ENCODE measurements around the gene ATP2A2.
A peak's percentile ranks its signal among the peaks of the same experiment; 100 is the strongest.

The ATP2A2 gene

GRCh38 chr12:110314308-110314707 lies 33.3 kb downstream of the ATP2A2 start:
- Histone ChIP-seq H3K27me3 (ENCODE audit: control insufficient read depth in 5 of 5, insufficient read depth in 4 of 5, low read length in 5 of 5) (no peaks in the 10 kb centered on the region), H3K4me3 (ENCODE audit: low read depth in 1 of 5, low read length in 5 of 5) (no peak overlapping the region), H3K4me1 (ENCODE audit: control insufficient read depth in 5 of 5, insufficient read depth in 5 of 5, low read length in 5 of 5) (peaks cover 0 to 26% (median 8%) of the 10 kb centered on the region in 5 donors), H3K9me3 (ENCODE audit: control insufficient read depth in 5 of 5, low read length in 5 of 5) (no peaks in the 10 kb centered on the region), H3K27ac (ENCODE audit: low read depth, low read length) (no peak overlapping the region), H3K9ac (ENCODE audit: low read length in 5 of 5) (peak overlapping the region in 1 of 5 donors; percentile 20), H3K36me3 (ENCODE audit: control insufficient read depth in 5 of 5, insufficient read depth in 5 of 5, low read length in 5 of 5) (peaks cover 0 to 10% (median 4%) of the 10 kb centered on the region in 5 donors)

- H3K4me3 ChIP-seq (ENCODE audit: low read depth in 1 of 5, low read length in 5 of 5): no peak overlapping the region
- H3K9ac ChIP-seq (ENCODE audit: low read length in 5 of 5): peak overlapping the region in 1 of 5 donors; percentile 63
- peaks cover 0 to 11% (median 6%) of the 10 kb centered on the region in 5 donors for H3K36me3 ChIP-seq (ENCODE audit: control insufficient read depth in 5 of 5, insufficient read depth in 5 of 5, low read length in 5 of 5)
- peak overlapping the region; percentile 32 for H3K27ac ChIP-seq (ENCODE audit: low read depth, low read length)
- H3K27me3 ChIP-seq (ENCODE audit: control insufficient read depth in 5 of 5, insufficient read depth in 4 of 5, low read length in 5 of 5): no peaks in the 10 kb centered on the region
- no peaks in the 10 kb centered on the region for H3K9me3 ChIP-seq (ENCODE audit: control insufficient read depth in 5 of 5, low read length in 5 of 5)
- H3K4me1 ChIP-seq (ENCODE audit: control insufficient read depth in 5 of 5, insufficient read depth in 5 of 5, low read length in 5 of 5): peaks cover 0 to 26% (median 11%) of the 10 kb centered on the region in 5 donors
Observed at GRCh38 chr12:110316861-110317260, 35.8 kb downstream of the ATP2A2 start.

GRCh38 chr12:110317911-110318310 lies 36.9 kb downstream of the ATP2A2 start:
- peaks cover 0 to 12% (median 9%) of the 10 kb centered on the region in 5 donors for H3K36me3 ChIP-seq (ENCODE audit: control insufficient read depth in 5 of 5, insufficient read depth in 5 of 5, low read length in 5 of 5)
- no peak overlapping the region for H3K4me3 ChIP-seq (ENCODE audit: low read depth in 1 of 5, low read length in 5 of 5)
- no peaks in the 10 kb centered on the region for H3K9me3 ChIP-seq (ENCODE audit: control insufficient read depth in 5 of 5, low read length in 5 of 5)
- H3K27me3 ChIP-seq (ENCODE audit: control insufficient read depth in 5 of 5, insufficient read depth in 4 of 5, low read length in 5 of 5): no peaks in the 10 kb centered on the region
- H3K27ac ChIP-seq (ENCODE audit: low read depth, low read length): no peak overlapping the region
- no peak overlapping the region for H3K9ac ChIP-seq (ENCODE audit: low read length in 5 of 5)
- H3K4me1 ChIP-seq (ENCODE audit: control insufficient read depth in 5 of 5, insufficient read depth in 5 of 5, low read length in 5 of 5): peaks cover 0 to 21% (median 8%) of the 10 kb centered on the region in 5 donors

GRCh38 chr12:110320550-110320949 lies 39.5 kb downstream of the ATP2A2 start:
- Histone ChIP-seq H3K36me3 (ENCODE audit: control insufficient read depth in 5 of 5, insufficient read depth in 5 of 5, low read length in 5 of 5) (peaks cover 3 to 28% (median 14%) of the 10 kb centered on the region in 5 donors), H3K9ac (ENCODE audit: low read length in 5 of 5) (peak overlapping the region in 1 of 5 donors; percentile 24), H3K27ac (ENCODE audit: low read depth, low read length) (no peak overlapping the region), H3K4me3 (ENCODE audit: low read depth in 1 of 5, low read length in 5 of 5) (no peak overlapping the region), H3K4me1 (ENCODE audit: control insufficient read depth in 5 of 5, insufficient read depth in 5 of 5, low read length in 5 of 5) (peaks cover 0 to 16% (median 3%) of the 10 kb centered on the region in 5 donors), H3K9me3 (ENCODE audit: control insufficient read depth in 5 of 5, low read length in 5 of 5) (no peaks in the 10 kb centered on the region), H3K27me3 (ENCODE audit: control insufficient read depth in 5 of 5, insufficient read depth in 4 of 5, low read length in 5 of 5) (no peaks in the 10 kb centered on the region)

GRCh38 chr12:110329710-110330109 lies 48.7 kb downstream of the ATP2A2 start:
- no peaks in the 10 kb centered on the region for H3K4me1 ChIP-seq (ENCODE audit: control insufficient read depth in 5 of 5, insufficient read depth in 5 of 5, low read length in 5 of 5)
- no peak overlapping the region for H3K27ac ChIP-seq (ENCODE audit: low read depth, low read length)
- no peak overlapping the region for H3K9ac ChIP-seq (ENCODE audit: low read length in 5 of 5)
- H3K4me3 ChIP-seq (ENCODE audit: low read depth in 1 of 5, low read length in 5 of 5): no peak overlapping the region
- no peaks in the 10 kb centered on the region for H3K27me3 ChIP-seq (ENCODE audit: control insufficient read depth in 5 of 5, insufficient read depth in 4 of 5, low read length in 5 of 5)
- no peaks in the 10 kb centered on the region for H3K9me3 ChIP-seq (ENCODE audit: control insufficient read depth in 5 of 5, low read length in 5 of 5)
- peaks cover 33 to 72% (median 58%) of the 10 kb centered on the region in 5 donors for H3K36me3 ChIP-seq (ENCODE audit: control insufficient read depth in 5 of 5, insufficient read depth in 5 of 5, low read length in 5 of 5)

GRCh38 chr12:110330124-110330523 lies 49.1 kb downstream of the ATP2A2 start:
- H3K4me3 ChIP-seq (ENCODE audit: low read depth in 1 of 5, low read length in 5 of 5): no peak overlapping the region
- H3K27me3 ChIP-seq (ENCODE audit: control insufficient read depth in 5 of 5, insufficient read depth in 4 of 5, low read length in 5 of 5): no peaks in the 10 kb centered on the region
- H3K36me3 ChIP-seq (ENCODE audit: control insufficient read depth in 5 of 5, insufficient read depth in 5 of 5, low read length in 5 of 5): peaks cover 33 to 76% (median 63%) of the 10 kb centered on the region in 5 donors
- H3K9me3 ChIP-seq (ENCODE audit: control insufficient read depth in 5 of 5, low read length in 5 of 5): no peaks in the 10 kb centered on the region
- H3K27ac ChIP-seq (ENCODE audit: low read depth, low read length): no peak overlapping the region
- no peak overlapping the region for H3K9ac ChIP-seq (ENCODE audit: low read length in 5 of 5)
- H3K4me1 ChIP-seq (ENCODE audit: control insufficient read depth in 5 of 5, insufficient read depth in 5 of 5, low read length in 5 of 5): no peaks in the 10 kb centered on the region

GRCh38 chr12:110330544-110330943 lies 49.5 kb downstream of the ATP2A2 start:
- no peak overlapping the region for H3K27ac ChIP-seq (ENCODE audit: low read depth, low read length)
- no peaks in the 10 kb centered on the region for H3K27me3 ChIP-seq (ENCODE audit: control insufficient read depth in 5 of 5, insufficient read depth in 4 of 5, low read length in 5 of 5)
- H3K36me3 ChIP-seq (ENCODE audit: control insufficient read depth in 5 of 5, insufficient read depth in 5 of 5, low read length in 5 of 5): peaks cover 33 to 79% (median 65%) of the 10 kb centered on the region in 5 donors
- H3K4me3 ChIP-seq (ENCODE audit: low read depth in 1 of 5, low read length in 5 of 5): no peak overlapping the region
- H3K9ac ChIP-seq (ENCODE audit: low read length in 5 of 5): no peak overlapping the region
- no peaks in the 10 kb centered on the region for H3K9me3 ChIP-seq (ENCODE audit: control insufficient read depth in 5 of 5, low read length in 5 of 5)
- H3K4me1 ChIP-seq (ENCODE audit: control insufficient read depth in 5 of 5, insufficient read depth in 5 of 5, low read length in 5 of 5): no peaks in the 10 kb centered on the region

- no peaks in the 10 kb centered on the region for H3K9me3 ChIP-seq (ENCODE audit: control insufficient read depth in 5 of 5, low read length in 5 of 5)
- no peaks in the 10 kb centered on the region for H3K27me3 ChIP-seq (ENCODE audit: control insufficient read depth in 5 of 5, insufficient read depth in 4 of 5, low read length in 5 of 5)
- no peak overlapping the region for H3K27ac ChIP-seq (ENCODE audit: low read depth, low read length)
- H3K4me1 ChIP-seq (ENCODE audit: control insufficient read depth in 5 of 5, insufficient read depth in 5 of 5, low read length in 5 of 5): no peaks in the 10 kb centered on the region
- H3K9ac ChIP-seq (ENCODE audit: low read length in 5 of 5): peak overlapping the region in 1 of 5 donors; percentile 6
- peaks cover 25 to 82% (median 69%) of the 10 kb centered on the region in 5 donors for H3K36me3 ChIP-seq (ENCODE audit: control insufficient read depth in 5 of 5, insufficient read depth in 5 of 5, low read length in 5 of 5)
- no peak overlapping the region for H3K4me3 ChIP-seq (ENCODE audit: low read depth in 1 of 5, low read length in 5 of 5)
Observed at GRCh38 chr12:110333201-110333600, 52.2 kb downstream of the ATP2A2 start.

GRCh38 chr12:110335481-110336045 lies 54.5 kb downstream of the ATP2A2 start:
- H3K4me1 ChIP-seq (ENCODE audit: control insufficient read depth in 5 of 5, insufficient read depth in 5 of 5, low read length in 5 of 5): no peaks in the 10 kb centered on the region
- no peak overlapping the region for H3K27ac ChIP-seq (ENCODE audit: low read depth, low read length)
- no peak overlapping the region for H3K9ac ChIP-seq (ENCODE audit: low read length in 5 of 5)
- no peaks in the 10 kb centered on the region for H3K27me3 ChIP-seq (ENCODE audit: control insufficient read depth in 5 of 5, insufficient read depth in 4 of 5, low read length in 5 of 5)
- H3K4me3 ChIP-seq (ENCODE audit: low read depth in 1 of 5, low read length in 5 of 5): no peak overlapping the region
- H3K9me3 ChIP-seq (ENCODE audit: control insufficient read depth in 5 of 5, low read length in 5 of 5): no peaks in the 10 kb centered on the region
- H3K36me3 ChIP-seq (ENCODE audit: control insufficient read depth in 5 of 5, insufficient read depth in 5 of 5, low read length in 5 of 5): peaks cover 31 to 88% (median 82%) of the 10 kb centered on the region in 5 donors

- Histone ChIP-seq H3K9ac (ENCODE audit: low read length in 5 of 5) (no peak overlapping the region), H3K9me3 (ENCODE audit: control insufficient read depth in 5 of 5, low read length in 5 of 5) (no peaks in the 10 kb centered on the region), H3K27ac (ENCODE audit: low read depth, low read length) (no peak overlapping the region), H3K4me1 (ENCODE audit: control insufficient read depth in 5 of 5, insufficient read depth in 5 of 5, low read length in 5 of 5) (no peaks in the 10 kb centered on the region), H3K36me3 (ENCODE audit: control insufficient read depth in 5 of 5, insufficient read depth in 5 of 5, low read length in 5 of 5) (peaks cover 30 to 100% (median 97%) of the 10 kb centered on the region in 5 donors), H3K27me3 (ENCODE audit: control insufficient read depth in 5 of 5, insufficient read depth in 4 of 5, low read length in 5 of 5) (no peaks in the 10 kb centered on the region), H3K4me3 (ENCODE audit: low read depth in 1 of 5, low read length in 5 of 5) (no peak overlapping the region)
Observed at GRCh38 chr12:110337912-110338710, 57.1 kb downstream of the ATP2A2 start.

All from subcutaneous abdominal adipose tissue (tissue), 5 donors.